Activated T-cell treated with anti-CD3 and anti-CD28 coated beads, Interleukin-2, amount 50 U/mL, for 48 hours (primary cell): Measurements from ENCODE around the gene MUC21.
"Not testable (repeated sequence)": the region's sequence is repeated elsewhere in the genome, so short reads cannot be mapped to it uniquely, and the experiment has no call there.

Source experiments
- DNase-seq, 2 experiments: peaks; one replicate each; pipeline ENCODE4 v3.0.0-alpha.2; 2020

The MUC21 gene

DNA sequence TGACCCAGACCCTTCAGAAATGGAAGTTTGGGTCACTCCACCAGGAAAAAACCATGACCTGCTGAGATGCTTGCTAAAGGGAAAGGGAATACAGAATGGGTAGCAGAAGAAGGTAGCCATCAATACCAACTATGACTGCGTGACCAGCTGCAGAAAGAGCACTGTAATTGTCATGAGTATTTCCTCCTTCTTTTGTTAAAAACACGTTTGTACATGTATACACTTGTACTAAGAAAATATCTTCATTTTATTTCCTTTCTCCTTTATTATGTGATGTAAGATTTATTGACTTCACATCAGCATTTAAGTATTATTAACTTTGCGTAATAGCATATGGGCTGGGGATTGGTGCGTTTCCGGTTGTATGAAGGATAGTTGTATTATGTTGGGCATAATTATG is 12.6 kb upstream of the MUC21 start:
- no peak for DNase-seq

DNA sequence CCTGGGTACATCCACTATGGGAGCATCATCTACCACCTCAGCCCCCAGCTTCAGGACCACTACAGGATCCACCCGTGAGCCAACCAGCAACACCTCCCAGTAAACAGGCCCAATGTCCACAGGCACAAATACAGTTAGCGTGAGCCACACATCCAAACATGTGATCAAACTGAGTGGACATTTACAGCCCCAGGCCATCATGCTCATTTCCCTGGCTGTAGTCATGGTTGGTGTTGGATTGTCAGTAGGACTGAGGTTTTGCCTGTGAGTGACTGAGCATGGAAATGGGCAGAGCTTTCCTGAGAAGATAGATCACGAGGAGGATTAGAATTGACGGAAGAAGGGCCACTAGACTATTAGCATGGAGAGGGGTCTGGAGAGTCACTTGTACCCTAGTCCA is 10.7 kb upstream of the MUC21 start:
- no peak for DNase-seq

DNA sequence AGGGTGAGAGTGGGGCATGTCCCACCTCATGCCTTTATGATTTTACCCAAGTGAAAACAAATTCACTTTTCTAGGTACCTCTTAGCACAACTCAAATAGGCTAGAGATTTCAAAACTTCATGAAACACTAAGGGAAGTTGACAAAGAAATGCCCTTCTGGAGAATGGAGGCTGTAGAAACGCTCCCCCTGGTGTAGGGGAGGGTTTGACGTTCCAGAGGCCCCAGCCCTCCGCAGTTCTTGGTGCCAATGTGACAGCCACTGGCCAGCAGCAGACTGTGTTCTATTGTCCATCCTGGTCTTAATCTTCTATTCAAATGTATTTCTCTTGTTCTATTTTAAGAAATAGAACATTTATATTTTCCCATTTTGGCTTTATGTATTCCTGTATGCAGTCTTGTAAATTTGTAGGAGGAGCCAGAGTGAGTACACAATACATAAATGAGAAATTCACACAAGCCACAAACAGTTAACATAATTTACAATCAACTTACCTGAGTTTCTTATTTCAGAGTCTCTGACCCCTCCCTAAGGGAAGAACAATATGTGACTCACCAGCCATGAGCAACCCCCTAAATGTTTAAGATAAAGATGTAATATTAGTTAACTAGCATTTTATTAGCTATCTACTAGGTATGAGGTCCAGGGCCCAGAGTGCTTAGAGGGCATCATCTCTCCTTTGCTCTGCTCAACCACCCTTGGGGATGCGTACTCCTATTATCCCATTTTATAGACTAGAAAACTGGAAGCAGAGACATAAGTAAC is 8.8 kb upstream of the MUC21 start:
- no peak for DNase-seq

DNA sequence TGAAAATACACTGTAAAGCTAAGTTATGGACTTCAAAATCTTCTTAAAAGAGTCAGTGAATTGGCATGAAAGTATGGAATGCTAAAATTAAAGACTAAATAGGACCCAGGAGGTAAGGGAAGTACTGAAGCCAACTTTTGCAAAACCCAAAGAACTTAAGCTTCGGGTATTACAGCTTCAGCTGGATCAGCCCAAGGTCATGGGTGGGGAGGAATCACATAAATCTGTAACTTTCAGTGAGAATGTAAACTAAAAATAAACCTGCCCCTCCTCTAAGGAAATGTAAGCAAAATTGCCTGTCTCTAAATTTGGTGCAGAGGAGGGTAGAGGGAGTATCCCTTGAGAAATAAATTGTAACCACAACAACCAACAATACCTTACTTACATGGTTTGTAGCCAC is 4.4 kb upstream of the MUC21 start:
- DNase-seq = no peak

DNA sequence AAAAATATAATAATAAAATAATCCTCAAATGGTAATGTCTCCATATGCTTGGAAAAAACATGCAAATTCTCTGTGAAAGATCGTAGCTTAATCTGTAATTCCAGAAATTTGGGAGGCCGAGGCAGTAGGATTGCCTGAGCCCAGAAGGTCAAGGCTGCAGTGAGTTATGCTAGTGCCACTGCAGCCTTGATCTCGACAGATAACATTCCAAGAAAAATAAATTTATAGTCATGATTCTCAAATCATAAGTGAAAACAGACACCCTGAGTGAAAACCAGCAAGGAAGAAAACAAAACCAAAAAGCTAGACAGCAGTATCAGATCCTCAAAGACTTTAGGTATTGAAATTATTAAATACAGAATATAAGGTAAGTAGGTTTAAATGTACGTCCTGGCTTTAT is 3.8 kb upstream of the MUC21 start:
- DNase-seq = no peak

DNA sequence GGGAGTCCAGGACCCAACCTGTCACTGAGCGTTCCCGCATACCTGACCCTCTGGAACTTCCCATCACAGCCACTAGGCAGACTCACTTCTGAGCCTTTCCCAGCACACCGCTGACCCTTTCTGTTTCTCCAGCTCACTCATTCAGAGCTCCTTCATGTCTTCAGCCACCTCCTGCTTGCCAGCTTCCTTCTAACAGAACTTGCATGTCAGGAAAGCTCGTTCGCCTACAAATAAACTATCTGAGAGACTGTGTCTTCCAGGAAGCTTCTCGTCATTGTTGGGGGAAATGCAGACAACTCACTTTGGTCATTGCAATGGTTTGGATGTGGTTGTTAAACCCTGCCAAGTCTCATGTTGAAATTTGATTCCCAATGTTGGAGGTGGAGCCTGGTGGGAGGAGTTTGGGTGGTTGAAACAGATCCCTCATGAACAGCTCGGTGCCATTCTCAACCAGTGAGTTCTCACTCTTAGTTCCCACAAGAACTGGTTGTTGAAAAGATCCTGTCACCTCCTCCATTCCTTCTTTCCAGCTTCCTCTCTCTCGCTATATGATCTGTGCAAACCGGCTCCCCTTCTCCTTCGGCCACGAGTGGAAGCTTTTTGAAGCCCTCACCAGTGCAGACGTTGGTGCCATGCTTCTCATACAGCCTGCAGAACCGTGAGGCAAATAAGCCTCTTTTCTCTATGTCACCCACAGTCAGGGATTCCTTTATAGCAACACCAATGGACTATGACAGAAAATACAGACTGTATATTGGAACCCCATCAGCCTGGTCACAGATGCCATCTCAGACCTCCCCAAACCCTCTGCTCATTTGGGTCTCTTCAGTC is 1.4 kb upstream of the MUC21 start:
- DNase-seq = no peak

DNA sequence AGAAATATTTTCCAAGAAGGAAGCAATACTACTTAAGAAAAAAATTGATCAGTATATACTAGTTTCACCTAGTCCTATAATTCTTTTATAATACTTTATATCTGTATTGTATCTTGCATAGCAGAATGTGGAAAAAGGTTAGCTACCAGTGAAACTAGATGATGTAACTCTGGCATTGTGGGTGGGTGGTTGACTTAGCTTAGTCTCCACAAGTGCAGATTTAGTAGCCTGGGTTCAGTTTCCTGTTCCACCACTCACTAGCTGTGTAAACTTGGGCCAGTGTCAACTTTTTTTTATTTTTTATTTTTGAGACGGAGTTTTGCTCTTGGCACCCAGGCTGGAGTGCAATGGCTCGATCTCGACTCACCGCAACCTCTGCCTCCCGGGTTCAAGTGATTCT is 2.0 kb downstream of the MUC21 start:
- no peak for DNase-seq

DNA sequence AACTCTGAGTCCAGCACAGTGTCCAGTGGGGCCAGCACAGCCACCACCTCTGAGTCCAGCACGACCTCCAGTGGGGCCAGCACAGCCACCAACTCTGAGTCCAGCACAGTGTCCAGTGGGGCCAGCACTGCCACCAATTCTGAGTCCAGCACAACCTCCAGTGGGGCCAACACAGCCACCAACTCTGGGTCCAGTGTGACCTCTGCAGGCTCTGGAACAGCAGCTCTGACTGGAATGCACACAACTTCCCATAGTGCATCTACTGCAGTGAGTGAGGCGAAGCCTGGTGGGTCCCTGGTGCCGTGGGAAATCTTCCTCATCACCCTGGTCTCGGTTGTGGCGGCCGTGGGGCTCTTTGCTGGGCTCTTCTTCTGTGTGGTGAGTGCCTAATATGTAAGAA is 3.8 kb downstream of the MUC21 start:
- DNase-seq = no peak

DNA sequence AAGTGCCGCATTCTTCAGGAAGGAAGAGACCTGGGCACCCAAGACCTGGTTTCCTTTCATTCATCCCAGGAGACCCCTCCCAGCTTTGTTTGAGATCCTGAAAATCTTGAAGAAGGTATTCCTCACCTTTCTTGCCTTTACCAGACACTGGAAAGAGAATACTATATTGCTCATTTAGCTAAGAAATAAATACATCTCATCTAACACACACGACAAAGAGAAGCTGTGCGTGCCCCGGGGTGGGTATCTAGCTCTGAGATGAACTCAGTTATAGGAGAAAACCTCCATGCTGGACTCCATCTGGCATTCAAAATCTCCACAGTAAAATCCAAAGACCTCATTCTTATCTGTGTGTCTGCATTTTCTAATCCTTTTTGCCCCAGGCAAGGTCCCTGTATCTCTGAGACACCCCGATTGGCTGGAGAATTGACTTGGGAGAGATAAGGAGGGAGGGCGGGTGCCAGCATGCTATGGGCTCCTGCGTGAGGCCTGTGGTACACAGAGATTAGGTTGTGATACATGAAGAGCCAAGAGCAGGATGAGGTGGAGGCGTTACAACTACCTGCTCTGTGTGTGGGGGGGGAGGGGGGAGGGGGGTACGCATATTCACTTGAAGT is 4.8 kb downstream of the MUC21 start:
- DNase-seq = no peak

DNA sequence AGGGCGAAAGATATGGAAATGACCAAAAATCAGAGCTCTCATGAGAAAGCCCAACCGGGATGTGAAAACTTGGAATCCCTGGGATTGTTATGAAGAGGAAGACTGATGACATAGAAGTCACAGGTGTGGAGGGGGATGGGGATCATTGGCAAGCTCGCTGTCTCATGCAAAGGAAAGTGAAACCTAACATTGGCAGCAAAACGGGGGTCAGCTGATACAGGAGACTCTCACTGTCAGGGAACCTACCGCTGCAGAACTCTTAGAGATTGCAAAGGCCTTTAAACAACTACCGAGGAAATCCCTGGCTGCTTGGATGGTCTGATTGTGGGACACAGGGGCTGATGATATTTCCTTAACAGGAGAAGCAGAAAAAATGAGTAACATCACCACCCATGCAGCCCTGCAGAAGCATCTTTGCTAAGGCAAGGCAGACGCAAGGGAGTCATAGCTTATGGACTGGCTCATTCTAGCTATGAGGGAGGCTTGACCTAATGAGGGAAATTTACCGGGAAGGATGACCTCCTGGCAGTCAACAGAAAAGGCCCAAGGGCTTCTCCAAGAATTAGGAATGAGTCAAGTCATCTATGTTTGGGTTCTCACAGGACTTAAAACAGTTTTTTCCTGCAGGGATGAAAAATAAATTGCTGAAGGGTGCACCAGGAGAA is 7.0 kb downstream of the MUC21 start:
- DNase-seq = no peak

DNA sequence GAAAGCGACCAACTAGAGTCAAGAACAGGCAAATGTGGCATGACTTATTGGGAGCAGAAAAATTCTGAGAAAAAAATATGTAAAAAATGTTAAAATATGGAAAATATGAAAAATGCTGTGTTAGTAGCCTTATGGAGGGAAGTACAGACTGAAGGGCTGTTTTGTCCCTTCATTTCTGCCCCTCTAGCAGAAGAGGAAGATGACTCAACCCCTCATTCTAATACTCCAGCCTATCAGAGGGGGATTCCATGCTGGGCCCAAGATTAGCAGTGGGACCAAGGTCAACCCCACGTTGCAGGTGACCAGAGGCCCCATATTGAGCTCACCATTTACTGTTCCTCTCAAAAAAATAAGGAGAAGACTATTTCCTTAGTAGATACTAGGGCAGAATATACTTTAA is 8.4 kb downstream of the MUC21 start:
- no peak for DNase-seq

DNA sequence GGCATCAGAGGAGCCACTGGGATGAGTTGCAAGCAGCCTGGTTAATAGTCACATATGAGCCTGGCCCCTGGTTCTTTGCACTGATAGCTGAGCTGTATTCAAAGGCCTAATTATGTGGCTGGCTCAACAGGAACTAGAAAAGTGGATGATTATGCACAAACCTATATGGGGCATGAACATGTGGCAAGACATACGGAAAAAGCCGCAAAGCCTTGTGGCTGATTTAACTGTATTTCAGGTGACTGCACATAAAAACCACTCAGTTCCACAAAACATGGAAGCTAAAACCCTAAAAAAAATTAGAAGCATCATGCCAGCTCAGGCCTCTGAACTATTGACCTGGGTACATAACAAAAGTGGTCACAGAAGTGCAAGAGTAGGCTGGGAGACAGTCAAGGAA is 13.8 kb downstream of the MUC21 start:
- no peak for DNase-seq

DNA sequence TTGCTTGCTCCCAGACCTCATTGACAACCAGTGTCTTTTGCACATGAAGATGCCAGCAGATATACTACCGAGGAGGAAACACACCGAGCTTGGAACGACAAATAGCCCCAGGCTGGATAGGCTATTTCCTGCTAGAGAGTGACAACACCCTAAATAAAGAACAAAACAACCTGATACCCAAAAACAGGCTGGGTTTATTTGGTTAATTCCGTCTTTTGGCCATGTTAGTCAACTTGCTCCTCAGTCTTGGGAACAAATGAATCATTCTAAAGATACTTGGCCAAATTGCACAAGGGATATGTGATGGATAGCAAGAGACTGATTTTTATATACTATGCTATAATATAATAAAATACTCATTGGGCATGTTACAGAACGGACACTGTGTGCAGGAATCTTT is 15.3 kb downstream of the MUC21 start:
- no peak for DNase-seq

DNA sequence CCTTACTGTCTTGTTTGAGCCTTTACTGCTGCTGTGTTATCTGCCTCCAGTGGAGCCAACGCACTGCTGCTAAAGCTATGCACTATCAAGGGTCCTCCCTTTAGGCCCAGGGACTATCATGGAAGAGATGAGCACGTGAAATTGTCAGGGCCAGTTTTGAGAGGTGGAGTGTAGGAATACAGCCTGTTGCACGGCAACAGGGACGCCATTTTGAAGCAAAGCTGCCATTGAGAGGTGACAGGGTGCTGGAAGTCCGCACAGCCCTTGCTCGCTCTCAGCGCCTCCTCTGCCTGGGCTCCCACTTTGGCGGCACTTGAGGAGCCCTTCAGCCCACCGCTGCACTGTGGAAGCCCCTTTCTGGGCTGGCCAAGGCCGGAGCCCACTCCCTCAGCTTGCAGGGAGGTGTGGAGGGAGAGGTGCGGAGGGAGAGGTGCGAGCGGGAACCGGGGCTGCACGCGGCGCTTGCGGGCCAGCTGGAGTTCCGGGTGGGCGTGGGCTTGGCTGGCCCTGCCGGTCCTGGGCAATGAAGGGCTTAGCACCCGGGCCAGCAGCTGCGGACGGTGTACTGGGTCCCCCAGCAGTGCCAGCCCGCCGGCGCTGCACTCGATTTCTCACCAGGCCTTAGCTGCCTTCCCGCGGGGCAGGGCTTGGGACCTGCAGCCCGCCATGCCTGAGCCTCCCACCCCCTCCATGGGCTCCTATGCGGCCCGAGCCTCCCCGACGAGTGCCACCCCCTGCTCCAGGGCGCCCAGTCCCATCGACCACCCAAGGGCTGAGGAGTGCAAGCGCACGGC is 16.7 kb downstream of the MUC21 start:
- DNase-seq = not testable (repeated sequence)

DNA sequence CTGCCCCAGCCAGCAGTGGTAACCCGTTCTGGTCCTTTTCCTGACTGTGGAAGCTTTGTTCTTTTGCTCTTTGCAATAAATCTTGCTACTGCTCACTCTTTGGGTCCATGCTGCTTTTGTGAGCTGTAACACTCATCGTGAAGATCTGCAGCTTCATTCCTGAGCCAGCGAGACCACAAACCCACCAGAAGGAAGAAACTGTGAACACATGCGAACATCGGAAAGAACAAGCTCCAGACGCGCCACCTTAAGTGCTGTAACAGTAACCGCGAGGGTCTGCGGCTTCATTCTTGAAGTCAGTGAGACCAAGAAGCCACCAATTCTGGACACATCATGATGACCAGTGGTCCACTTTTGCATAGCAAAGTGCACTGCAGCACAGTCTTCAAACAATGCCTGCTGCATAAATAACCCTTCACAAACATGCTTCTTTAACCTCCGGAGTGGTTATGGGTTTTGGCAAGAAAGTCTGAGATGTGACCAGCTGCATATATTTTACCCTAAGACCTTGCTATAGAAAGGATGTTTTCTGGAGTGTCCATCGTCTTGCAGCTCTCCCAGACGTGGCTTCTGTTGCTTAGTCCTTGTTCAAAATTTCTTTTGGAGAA is 17.9 kb downstream of the MUC21 start:
- DNase-seq = no peak

DNA sequence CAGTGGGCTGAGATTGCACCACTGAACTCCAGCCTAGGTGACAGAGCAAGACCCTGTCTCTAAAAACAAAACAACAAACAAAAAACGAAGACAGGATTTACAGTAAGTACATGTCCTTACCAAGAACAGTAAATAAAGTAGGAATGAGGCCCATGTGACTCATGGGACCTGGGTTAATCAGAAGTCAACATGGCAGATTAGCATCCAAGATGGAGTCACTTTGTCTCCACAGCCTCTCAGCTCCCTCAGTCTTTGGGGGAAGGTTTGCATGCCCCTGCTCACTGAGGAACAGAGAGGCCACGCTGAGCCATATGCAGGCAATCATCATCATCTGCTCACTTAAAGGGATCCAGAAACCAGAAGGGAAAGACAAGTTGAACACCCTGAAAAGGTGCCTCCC is 19.0 kb downstream of the MUC21 start:
- DNase-seq = no peak

DNA sequence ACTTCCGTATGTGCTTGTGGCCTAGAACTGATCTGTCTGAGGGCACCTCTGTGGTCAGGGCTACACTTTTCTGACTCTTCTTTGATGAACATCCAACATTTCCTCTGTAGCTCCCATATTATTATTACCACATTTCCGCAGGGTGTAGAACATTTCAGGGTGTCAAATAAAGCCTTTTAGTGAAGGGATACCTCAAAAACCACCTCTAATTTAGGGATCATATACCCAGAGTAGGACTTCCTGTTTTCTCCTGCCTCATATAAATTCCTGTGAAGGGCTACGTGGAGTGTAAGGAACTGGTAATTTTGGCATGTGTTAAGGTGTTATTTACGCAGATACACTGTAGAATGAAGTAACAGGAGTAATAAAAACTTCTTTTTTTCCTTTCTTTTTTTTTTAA is 21.3 kb downstream of the MUC21 start:
- no peak for DNase-seq

DNA sequence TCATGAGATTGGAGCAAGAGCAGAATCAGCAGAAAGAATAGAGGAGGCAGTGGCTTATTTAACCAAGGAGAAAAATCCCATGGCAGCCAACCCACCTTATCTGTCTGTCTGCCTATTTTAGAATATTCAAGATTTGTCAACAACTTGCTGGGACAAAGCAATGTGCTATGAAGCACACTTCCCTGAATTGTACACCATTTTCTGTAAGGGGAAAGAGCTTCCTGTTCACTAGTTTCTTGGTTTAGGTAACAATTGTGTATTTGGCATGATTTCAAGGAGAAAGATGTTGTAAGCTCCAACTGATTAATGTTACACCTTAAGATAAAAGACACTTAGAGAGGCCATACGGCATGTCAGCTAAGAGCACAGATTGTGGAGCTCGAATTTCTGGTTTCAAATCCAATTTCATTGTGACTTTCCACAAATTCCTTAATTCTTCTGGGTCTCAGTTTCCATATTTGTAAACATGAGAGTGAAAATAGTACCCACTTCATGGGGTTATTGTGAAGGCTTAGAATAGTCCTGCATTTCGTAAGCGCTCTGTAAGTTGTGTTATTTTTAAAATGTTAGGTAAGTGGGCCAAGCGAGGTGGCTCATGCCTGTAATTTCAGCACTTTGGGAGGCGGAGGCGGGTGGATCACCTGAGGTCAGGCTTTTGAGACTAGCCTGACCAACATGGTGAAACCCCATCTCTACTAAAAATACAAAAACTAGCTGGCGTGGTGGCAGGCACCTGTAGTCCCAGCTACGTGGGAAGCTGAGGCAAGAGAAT is 21.9 kb downstream of the MUC21 start:
- no peak for DNase-seq

DNA sequence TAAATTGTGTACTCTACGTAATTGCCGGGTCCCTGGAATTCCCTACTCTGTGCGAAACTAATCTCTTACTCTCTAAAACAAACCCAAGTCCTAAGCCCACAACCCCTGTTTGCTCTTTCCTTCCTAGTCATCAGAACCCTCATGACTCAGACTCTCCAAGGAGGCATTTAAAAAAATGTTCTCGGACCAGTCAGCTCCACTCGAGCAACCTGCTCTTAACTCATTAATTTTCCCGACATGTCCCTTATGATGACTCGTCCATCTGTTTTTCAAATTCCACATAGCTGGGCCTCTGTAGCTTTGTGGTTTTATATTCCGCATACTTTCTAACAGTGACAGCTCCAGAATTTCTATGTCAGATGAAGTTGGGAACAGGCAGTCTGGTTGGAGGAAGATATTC is 24.2 kb downstream of the MUC21 start:
- DNase-seq = no peak

DNA sequence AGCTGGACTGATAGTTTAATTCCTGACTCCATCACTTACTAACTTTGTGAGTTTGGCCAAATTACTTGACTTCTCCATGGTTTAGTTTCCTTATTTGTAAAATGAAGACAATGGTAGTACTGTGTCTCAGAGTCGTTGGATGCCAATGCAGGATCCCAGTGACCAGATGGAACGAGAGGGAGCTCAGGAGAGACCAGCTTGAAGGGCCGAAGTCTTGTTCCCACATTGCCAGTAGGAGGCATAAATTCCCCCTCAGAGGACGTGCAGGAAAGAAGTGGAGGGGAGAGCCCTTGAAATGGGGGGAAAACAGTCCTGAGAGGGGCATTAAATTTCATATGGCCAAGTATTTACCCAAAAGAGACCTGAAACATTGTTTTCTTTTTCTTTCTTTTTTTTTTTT is 24.6 kb downstream of the MUC21 start:
- DNase-seq = no peak

DNA sequence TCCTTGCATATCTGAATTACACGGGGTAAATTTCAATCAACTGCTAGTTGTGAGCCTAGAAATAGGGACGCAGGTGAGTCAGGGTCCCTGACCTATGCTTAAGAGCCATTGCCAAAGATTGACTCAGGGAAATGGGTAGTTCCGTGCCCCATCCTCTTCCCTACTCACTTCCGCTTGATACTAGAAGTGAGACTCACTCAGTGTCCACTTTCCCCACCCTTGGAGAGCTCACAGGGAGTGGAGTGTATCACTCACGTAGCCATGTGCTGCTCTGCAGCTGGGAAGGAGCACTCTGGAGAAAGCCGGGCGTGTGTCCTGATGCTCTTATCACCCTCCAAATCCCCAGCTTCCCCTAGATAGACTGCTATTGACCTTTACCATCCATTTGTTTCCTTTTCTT is 26.2 kb downstream of the MUC21 start:
- DNase-seq = no peak
